Adrenal gland (tissue), 5 donors: ENCODE data around the gene SLC22A5.

Experiments
- CTCF ChIP-seq, 6 experiments: fragments of 450-650 bp in 4 of 6; fragments of 200-600 bp in 2 of 6; sonication (generic) in 1 of 6; IDR thresholded peaks; 1 replicate in 5 of 6; 2 replicates in 1 of 6; pipeline versions ENCODE4 v1.5.1 to v1.8.0; 2016 to 2021; ENCODE audit warnings: antibody characterized with exemption in 6 of 6, mild to moderate bottlenecking in 2 of 6, moderate library complexity in 1 of 6
- POLR2A ChIP-seq, 2 donors: fragments of 450-650 bp; IDR thresholded peaks; one replicate each; pipeline ENCODE4 v1.6.1; 2017; ENCODE audit warnings: antibody characterized with exemption in 2 of 2, mild to moderate bottlenecking in 2 of 2, moderate library complexity in 1 of 2
- donor health status: DM: no; HTN: no; CAD: no.

- TF ChIP-seq CTCF (IDR thresholded peaks at IDR 0.05) (no peak), POLR2A (IDR thresholded peaks at IDR 0.05) (no peak)
Measured at GRCh38 chr5:132431632-132432031, 62.1 kb downstream of the SLC22A5 start.
